Thyroid gland (tissue), 4 donors: ENCODE results near the gene COL19A1.

Experiments used
- CTCF ChIP-seq, 6 experiments: fragments of 200-600 bp in 3 of 6; fragments of 450-650 bp in 3 of 6; sonication (generic) in 3 of 6; IDR thresholded peaks; one replicate each; pipeline ENCODE4 v1.5.1; 2016 to 2019; ENCODE audit warnings: antibody characterized with exemption in 6 of 6, mild to moderate bottlenecking in 2 of 6, inconsistent platforms in 1 of 6, moderate library complexity in 1 of 6
- POLR2A ChIP-seq, 2 donors: fragments of 450-650 bp; IDR thresholded peaks; one replicate each; pipeline ENCODE4 v1.6.1; 2017; ENCODE audit warnings: antibody characterized with exemption in 2 of 2, mild to moderate bottlenecking in 2 of 2, moderate library complexity in 1 of 2

GRCh38 chr6:69973138-69973537 lies 106.8 kb downstream of the COL19A1 start:
- TF ChIP-seq CTCF (IDR thresholded peaks at IDR 0.05) = no peak
- no peak for TF ChIP-seq POLR2A (IDR thresholded peaks at IDR 0.05)
